CD4-positive, alpha-beta T cell treated with Interleukin-15 for 1 hour (primary cell): Measurements from ENCODE around the gene BORCS8.

ENCODE experiments used
- DNase-seq: peaks from one replicate; pipeline ENCODE4 v3.0.0-alpha.2; 2020

Gene BORCS8

DNA sequence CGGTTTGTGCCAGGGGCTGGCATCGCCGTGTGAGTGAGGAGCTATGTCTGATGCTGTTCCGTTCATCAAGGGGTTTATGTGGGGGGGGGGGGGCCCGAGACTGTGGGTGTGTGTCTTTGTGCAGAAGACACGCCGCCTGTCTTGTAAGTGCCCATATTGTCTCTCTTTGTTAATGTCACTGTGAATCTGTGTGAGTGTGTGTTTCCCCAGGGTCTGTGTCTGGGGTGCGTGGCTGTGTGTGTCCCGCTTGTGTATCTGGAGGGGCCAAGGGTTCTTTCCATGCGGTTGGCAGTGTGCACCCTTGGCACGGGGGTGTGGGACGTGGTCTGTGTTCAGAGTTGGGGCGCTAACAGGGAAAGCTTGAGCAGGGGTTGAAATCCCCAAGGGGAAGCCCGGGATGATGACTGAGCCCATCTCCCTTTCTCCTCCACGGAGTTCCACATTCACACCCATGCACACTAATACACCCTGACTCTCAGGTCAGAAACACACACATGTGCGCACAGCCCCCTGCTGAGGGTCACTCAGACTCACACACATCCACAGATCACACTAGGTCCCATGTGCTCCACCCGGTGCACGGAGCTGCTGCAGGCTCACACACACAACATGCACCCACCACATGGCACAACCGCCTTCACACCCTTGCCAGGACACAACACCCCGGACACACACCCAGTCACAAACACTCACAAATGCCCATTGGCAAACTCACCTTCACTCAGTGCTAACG lies 21.6 kb upstream of the BORCS8 start:
- DNase-seq = no peak

DNA sequence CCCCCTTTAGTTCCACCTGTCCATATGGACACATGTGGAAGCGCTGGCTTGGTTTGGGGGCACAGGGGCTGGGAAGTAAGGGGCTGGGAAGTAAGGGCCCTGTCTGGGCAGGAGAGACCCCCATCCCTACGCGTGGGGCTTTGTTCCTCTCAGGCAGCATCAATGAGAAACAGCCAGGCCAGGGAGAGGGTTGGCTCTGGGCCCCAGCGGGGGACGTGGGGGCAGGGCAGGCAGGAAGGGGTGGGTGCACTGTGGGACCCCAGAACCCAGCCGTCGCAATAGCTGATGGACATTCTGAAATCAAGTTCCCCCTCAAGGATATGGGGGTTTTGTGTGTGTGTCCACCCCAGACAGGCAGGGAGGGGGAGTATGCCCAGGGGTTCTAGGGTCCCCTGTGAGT lies 21.0 kb upstream of the BORCS8 start:
- no peak for DNase-seq

DNA sequence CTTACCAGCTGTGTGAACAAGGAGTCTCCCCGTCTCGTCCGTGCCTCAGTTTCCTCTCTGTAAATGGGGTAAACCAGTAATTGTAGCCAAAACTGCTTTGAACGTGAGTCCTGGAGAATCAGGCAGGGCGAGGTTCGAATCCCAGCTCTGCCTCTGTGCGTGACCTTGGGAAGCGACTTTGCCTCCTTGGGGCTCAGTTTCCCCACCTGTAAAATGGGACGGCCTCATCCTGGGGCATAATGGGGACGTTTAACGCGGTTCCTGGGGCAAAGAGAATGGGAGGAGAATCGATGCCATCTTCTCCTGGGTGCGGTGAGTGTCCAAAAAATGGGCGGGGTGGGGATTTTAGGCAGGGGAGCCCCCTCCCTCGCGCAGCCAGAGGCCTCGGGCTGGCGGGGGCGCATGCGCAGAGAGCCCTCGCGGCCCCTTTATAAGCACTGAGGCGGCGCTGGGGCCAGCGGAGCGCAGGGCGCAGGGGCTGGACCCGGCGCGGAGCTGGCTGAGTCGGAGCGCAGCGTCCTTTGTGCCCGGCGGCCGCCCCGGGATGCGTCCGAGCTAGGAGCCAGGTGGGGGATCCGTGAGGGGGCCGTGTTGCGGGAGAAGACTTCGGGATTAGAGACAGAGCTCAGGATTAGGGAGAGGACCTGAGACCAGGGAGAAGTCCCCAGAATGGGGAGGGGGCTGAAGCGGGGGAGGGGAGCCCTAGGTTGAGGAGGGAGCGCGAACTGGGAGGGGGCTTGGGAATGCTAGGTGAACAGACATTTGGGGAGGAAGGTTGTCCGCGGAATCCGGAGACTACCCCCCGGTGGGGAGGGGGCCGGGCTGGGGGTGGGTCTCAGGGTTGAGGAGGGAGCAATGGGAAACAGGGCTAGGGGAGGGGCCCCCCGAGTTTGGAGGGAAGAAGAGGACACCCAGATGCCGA lies 19.8 kb upstream of the BORCS8 start, which contains the start of gene NCAN:
Gene NCAN (plus strand): TSS at position 460 of the 922 bp plus-strand sequence. CDS start 4,996 bp downstream, outside the sequence.
- no peak for DNase-seq

DNA sequence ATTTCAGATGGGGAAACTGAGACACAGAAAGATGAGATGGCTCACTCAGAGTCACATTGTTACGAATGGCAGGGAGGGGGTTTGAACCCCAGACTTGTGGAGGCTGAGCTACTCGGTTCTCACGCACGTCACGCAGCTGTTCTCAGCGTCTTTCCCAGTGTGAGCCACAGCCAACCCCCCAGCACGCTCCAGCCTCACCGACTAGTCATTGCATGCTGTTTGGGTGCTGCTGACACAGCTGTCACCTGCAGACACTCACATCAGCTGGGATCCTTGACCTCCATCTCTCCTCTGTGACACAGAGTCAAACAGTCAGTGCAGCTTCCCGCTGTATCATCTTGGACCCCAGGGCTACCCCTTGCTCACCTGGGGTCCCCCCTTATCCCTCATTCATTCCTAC lies 17.4 kb upstream of the BORCS8 start:
- no peak for DNase-seq

DNA sequence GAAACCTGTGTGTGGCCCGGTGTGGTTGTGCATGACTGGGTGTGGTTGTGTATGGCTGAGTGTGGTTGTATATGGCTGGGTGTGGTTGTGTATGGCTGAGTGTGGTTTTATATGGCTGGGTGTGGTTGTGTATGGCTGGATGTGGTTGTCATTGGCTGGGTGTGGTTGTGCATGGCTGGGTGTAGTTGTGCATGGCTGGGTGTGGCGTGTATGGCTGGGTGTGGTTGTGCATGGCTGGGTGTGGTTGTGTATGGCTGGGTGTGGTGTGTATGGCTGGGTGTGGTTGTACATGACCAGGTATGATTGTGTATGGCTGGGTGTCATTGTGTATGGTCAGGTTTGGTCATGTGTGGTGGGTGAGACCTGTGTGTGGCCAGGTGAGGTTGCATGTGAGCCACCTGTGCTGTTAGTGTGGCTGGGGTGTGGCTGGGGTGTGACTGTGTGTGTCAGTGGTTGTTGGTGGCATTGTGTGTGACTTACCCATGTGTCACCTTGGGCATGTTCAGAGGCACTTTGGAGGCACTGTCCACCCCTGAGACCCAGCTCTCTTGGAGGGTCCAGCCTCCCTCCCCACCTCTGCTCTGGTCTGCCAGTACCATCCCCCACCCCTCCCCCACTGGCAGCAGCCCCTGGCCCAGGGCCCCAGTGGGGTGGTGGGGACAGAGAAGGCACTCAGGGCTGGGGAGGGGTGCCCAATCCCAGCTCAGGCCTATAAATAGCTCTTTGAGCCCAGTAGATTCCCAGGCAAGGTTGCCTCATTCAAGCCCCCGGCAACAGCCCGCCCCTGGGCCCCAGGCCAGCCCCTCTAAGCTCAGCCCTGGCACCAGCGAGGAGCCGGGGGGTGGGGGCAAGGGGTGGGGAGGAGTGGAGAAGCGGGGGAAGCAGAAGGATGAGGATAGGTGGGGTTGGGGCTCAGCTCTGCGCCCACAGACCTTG lies 16.0 kb upstream of the BORCS8 start:
- no peak for DNase-seq

DNA sequence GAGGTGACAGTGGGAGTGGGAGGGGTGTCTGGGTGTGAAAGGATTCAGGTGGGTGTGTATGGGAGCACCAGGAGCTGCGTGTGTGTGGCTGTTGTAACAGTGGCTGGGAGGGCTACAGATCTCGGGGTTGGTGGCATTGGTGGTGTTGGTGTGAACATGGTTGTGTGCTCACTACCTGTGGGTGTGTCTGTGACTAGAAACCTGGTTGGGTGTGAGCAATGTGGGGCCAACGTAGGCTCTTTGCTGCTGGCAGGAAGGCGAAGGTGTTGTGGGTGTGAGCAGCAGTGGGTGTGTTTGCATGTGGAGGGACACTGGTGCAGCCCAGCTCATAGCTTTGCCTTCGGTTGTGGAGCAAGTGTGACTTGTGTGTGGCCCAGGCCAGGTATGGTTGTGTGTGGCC lies 15.0 kb upstream of the BORCS8 start:
- DNase-seq = no peak

DNA sequence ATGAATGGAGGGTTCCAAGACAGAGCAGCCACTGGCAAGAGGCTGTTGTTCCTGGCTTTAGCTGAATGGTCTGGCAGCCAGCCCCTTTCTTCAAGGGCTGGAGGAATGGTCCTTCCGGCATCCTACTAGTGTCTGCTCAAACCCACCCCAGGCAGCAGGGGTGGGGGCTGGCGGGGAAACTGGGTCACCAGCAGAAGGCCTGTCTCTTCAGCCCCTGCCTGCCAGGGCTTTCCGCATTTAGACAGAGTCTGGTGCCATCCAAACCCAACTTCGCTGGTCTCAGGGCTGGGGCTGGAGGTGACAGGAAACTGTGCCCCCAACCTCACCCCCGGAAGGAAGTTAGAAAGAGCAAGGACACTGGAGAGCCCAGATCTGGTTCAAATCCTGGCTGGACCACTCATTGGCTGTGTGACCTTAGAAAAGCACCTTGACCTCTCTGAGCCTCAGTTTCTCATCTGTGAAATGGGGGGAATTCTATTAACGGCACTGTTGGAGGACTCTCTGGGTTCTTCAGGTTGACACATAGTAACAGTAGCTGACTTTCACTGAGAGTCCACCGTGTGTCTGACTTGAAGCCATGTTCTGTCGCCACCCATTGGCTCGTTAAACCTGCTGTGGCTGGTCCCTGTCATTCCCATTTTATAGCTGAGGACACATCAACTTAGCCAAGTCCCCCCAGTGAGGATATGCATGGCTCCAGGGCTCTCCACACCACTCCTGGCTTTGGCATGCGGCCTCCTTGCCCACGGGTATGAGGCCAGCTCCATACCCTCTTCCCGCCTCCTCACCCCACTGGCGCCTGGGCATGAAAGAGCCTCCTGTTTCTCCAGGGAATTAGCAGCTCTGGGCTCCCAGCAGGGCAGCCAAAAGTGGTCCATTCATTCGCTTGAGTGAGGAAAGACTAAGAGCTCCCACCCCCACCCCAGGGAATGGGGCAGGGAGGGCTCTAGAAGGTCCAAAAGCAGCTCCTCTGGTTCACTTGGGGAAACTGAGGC lies 13.8 kb upstream of the BORCS8 start:
- no peak for DNase-seq

DNA sequence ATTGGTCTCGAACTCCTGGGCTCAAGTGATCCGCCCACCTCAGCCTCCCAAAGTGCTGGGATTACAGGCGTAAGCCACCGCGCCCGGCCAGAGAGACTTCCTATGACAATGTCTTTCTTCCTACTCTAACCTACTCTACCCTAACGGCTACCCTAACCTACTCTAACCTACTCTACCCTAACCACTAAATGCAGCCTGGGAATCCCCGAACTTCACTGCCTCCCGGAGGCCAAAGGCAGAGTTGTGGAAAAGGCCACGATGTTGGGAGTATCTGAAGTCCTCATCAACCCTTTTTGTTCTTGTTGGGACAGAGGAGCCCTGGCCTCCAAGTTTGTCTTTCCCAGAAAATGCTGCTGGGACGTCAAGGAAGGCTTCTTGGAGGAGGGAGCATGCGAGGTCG lies 12.2 kb upstream of the BORCS8 start:
- DNase-seq = no peak

DNA sequence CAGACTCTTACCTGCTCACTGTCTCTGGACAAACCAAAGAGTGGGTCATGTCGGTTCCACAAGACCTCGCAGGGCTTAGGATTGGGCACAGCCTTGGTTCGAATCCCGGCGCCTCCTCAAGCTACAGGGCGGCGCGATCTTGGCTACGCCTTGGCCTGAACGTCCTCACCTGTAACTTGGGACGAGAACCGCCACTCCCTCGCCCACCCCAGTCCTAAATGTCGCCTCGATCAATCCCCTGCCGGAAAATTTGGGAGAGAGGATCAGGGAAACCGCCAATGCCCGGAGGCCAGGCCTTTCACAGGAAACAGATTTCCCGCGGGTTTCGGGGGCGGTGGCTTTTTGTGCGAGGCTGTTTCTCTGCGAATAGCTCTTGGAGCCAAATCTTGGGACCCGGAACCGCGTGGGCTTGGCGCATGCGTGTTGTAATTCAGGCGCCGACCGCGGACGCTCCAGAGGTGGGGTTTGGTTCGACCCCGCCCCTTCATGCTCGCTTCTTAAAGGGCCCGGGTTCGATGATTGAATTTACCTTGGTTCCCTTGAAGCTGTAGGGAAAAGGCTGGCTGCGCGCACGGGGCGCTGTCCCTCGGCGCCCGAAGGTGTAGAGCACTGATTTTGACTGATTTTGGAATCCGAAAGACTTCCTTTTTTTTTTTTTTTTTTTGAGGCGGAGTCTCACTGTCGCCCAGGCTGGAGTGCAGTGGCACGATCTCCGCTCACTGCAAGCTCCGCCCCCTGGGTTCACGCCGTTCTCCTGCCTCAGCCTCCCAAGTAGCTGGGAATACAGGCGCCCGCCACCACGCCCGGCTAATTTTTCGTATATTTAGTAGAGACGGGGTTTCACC lies 11.3 kb upstream of the BORCS8 start, which contains the start of gene NR2C2AP:
Gene NR2C2AP (minus strand): TSS at position 403 of the 845 bp plus-strand sequence. CDS start 354 bp downstream, at position 49.
- DNase-seq = peak; percentile 91

DNA sequence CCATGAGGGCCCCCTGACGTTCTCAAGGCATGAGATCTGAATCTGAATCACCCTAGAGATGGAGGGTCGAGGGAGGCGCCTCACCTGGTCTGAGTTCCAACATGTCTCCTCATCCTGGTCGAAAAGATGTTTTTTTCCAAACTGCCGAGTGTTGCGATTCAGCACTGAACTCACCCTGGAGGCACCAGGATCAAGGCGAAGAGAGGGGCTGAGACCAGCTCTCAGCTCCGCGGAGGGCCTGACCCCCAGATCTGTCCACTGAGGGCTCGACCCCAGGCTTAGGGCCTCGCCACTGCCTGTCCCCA lies 10.7 kb upstream of the BORCS8 start:
- no peak for DNase-seq

DNA sequence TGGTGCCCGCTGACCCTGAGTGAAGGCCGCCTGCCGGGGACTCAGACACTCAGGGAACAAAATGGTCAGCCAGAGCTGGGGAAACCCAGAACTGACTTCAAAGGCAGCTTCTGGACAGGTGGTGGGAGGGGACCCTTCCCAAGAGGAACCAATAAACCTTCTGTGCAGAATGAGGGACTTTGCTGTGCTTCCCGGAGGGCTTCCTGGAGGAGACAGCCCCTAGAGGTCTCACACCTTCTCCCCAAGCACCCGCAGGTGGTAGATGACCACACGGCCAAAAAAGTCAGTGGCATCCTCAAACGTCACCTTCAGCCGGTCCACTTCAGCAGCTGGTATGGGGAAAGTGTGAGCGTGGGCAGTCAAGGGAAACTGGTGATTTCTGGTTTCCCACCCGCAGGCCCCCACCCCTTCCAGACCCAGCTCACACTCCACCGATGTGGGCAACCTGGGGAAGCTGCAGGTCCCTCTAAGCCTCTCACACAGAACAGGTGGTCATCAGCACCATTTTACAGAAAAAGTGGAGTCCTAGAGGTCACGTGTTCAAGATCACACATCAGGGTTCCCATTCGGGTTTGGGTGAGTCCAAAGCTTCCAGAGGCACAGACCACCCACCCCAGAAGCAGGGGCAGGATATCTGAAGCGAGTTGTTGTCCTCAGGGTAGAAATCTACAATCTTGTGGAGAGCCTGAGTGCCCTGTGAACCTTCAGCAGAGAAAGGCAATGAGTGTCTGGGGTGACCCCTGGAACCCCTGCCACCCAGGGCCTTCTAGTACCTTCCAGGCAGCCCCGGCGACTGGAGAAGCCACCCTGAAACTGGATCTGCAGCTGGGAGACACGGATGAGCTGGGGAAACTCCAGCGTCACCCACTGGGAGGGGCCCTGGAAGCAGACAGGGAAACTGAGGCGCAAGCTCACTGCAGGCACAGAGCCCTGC lies 10.0 kb upstream of the BORCS8 start:
- no peak for DNase-seq

DNA sequence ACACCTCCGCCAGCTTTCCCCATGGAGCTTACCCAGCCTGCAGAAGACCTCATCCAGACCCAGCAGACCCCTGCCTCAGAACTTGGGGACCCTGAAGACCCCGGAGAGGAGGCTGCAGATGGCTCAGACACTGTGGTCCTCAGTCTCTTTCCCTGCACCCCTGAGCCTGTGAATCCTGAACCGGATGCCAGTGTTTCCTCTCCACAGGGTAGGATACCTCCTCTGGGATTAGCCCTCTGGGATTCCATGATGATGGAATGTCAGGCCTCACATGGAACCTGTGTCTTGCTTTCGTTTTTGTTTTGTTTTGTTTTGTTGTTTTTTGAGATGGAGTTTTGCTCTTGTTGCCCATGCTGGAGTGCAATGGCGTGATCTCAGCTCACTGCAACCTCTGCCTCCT lies 2.0 kb upstream of the BORCS8 start:
- DNase-seq = no peak

DNA sequence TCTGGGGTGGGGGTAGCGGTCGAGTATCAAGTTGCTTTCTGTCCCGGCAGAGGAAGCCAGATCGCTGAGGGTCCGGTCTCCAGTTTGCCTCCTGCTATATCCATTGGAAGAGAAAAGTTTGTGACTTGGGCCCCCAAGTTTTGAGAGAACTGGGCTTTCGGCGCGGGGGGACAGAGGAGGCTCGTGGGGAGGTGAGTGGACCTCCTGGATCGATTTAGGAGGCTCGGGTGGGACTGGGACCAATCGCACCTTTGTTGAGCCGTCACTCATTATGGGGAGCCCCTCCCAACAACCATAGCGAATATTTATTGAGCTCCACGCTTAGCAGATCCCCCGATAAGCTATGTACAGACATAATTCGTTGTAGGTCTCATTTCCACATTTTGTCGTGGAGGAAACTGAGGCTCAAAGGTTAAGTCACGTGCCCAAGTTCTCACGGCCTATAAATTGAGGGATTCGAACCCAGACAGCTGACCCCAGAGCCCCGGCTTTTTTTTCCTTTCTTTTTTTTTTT lies 1.0 kb upstream of the BORCS8 start:
- DNase-seq = no peak

DNA sequence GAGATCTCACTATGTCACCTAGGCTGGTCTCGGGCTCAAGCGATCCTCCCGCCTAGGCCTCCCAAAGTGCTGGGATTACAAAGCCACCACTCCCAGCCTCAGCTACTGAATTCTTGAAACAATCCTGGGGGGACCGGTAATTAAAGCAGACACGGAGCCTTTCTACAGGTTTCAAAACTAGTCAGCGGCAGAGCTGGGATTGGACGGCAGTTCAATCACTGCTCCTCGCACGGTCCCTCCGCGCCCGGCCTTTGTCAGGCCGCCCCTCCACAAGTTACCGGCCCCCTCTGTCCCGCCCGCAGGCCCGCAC lies 229 bp downstream of the BORCS8 start:
- no peak for DNase-seq

DNA sequence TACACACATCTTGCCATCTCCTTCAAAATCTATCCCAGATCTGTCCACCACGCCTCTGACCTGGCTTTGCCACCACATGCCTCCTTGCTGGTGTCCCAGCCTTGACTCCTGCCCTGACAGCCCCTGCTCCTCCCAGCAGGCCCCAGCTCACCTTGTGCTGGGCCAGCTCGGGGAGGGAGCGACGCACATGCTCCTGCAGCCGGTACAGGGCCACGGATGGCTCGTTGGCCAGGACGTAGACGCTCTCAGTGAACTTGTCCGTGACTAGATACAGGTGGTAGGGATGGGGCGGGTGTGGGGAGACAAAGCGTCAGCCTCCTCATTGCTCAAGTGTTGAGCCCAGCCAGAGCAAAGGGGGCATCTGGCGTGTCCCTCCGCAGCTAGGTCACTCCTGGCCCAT lies 5.2 kb downstream of the BORCS8 start:
- no peak for DNase-seq

DNA sequence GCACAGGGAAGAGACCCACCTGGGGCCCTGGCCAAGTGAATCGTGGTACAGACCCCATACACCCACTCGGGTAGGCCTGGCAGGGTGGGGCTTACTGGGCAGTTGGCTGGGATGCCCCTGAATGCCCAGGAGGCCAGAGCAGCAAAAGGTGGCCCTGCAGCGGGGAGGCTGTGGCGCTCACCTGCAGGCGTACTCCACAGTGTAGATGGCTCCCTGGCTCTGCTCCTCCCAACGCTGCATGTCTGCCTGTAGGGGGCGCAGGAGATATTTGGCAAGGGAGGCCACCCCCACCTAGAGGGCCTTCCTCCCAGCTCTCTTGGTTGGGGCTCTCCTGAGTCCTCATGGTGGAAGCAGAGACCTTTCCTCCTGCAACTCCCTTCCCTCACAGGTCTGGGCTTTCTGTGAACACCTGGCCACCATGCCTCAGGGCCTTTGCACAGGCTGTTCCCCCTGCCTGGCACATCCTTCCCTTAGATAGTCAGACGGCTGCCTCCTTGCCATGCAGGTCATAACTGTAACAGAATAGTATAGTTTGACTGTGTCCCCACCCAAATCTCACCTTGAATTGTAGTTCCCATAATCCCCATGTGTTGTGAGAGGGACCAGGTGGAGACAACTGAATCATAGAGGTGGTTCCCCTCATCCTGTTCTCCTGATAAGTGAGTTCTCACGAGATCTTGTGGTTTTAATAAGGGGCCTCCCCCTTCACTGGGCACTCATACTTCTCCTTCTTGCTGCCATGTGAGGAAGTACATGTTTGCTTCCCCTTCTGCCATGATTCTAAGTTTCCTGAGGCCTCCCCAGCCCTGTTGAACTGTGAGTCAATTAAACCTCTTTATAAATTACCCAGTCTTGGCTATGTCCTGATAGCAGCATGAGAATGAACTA lies 5.9 kb downstream of the BORCS8 start:
- DNase-seq = peak; percentile 54

DNA sequence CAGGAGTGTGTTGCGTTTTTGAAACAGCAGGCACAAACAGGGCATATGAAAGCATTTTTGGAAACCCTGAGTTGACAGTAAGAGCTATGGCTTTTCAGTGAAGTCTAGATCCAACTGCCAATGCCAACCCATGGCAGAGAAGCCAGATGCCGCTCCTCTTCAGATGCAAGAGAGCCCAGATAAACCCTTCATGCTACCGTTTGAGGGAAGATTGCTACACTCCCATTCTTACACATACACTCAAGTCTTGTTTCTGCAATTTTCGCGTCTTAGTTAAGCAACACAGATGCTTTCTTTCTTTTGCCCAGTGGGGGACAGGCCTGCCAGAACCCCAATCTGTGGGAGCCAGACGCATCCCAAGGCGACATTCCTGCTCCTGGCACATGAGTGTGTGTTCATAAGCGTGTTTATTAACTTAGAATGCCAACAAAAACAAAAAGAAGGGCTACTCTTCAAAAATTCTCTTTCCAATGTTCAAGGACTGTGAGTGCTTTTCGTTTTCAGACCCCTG lies 10.4 kb downstream of the BORCS8 start:
- DNase-seq = no peak
